GM21381 (cell line): ENCODE results near the gene TRDMT1.
A peak's percentile ranks its signal among the peaks of the same experiment; 100 is the strongest.

ENCODE experiments used
- ATAC-seq: cut with Tn5 transposase; IDR thresholded peaks from one replicate; pipeline ENCODE4 v1.9.1; 2021; ENCODE audit warnings: mild to moderate bottlenecking, moderate library complexity; ENCODE audit not compliant: unreplicated experiment

The TRDMT1 gene

GRCh38 chr10:17231788-17232187 lies 30.3 kb upstream of the TRDMT1 start:
- no peak for ATAC-seq

GRCh38 chr10:17229967-17230682 lies 28.7 kb upstream of the TRDMT1 start:
- peak; percentile 44 for ATAC-seq

- ATAC-seq, result no peak
Observed at GRCh38 chr10:17229717-17229966, 28.2 kb upstream of the TRDMT1 start.

GRCh38 chr10:17229016-17229716 lies 27.7 kb upstream of the TRDMT1 start:
- peak; percentile 23 for ATAC-seq

GRCh38 chr10:17228091-17229015 lies 26.9 kb upstream of the TRDMT1 start, which contains the start of gene VIM:
Gene VIM (plus strand): TSS chr10:17228241. CDS start chr10:17229423, 1,182 bp downstream.
- peak; percentile 31 for ATAC-seq

DNA sequence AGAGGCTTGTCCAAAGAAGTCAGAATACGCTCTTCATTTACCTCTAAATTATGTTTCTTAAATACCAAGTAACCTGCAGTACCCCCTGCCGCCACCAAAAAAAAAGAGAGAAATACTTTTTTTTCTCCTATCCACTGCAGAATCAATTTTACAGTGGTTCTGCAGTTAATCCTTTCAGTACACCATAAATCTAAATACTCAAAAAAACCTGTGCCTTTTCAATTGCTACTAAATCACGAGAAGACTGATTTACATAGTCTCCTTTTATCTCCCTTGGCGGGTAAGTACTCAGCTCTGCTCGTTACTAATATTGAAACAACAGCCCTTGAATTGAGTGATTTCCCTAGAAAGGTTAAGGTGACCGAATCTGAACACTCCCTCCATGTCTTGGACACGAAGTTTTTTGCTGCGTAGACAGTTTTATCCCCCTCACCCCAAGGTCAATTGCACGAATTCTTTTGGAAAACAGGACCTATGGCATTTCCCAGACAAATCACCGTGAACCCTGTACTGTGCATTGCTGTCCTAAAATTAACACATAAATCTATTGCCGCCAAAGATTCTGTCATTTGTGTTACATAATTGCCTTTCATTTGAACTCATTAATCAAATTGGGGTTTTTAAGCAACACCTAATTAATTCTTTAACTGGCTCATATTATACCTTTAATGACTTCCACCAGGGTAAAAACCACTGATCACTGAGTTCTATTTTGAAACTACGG lies 26.1 kb upstream of the TRDMT1 start:
- ATAC-seq, result peak; percentile 16

GRCh38 chr10:17226891-17227303 lies 25.4 kb upstream of the TRDMT1 start:
- no peak for ATAC-seq

DNA sequence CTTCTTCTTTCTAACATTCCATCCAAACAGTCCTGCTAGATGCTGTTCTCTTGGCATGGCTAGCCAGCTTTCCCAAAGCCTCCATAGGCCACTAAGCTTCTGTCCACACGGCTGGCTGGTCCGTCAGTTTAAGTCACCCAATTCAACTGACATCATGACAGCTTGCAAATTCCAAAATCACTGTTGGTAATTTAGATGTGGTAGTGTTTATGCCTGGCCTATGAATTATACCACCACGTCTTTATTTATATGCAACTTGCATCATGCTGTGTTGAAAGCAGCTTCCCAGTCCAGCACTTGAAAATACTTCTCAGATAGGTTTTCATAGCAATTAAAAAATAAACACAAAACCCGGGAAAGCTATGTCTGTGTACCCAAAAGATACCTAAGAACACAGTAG lies 24.3 kb upstream of the TRDMT1 start:
- ATAC-seq, result no peak

DNA sequence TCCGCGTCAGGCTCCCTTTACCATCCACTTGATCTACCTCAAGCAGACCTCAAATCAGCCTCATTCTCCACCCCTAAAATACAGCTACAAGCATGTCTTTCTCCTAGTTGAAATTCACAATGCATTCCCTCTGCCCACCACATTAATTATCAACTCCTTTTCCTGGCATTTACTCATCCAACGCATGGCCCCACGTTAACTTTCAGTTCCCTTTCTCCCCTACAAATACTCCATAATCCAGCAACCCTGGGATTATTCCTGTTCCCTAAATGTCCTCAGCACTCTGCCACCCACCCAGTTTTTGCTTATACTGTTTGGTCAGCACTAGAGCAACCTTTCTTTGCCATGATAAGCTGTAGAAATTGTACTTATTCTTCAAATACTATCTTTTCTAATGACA lies 20.9 kb upstream of the TRDMT1 start:
- no peak for ATAC-seq

- ATAC-seq, result no peak
Observed at GRCh38 chr10:17220652-17221100, 19.2 kb upstream of the TRDMT1 start.

DNA sequence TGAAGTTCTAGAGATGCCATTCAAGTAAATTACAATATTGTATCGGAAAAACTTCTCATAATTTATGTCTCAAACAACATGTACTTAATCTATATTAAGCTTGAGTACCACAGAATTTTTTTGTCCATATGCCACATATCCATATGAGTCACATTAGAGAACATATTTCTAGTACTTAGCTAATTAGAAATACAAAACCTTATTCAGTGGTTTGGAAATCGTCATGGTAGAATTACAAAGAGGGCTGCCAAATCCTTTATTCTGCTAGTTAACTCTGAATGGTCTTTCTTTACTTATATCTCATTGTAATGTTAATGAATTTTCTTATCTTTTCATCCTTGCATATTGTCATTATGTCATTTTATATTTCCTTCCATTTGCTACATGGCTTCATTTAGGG lies 17.6 kb upstream of the TRDMT1 start:
- ATAC-seq, result no peak

DNA sequence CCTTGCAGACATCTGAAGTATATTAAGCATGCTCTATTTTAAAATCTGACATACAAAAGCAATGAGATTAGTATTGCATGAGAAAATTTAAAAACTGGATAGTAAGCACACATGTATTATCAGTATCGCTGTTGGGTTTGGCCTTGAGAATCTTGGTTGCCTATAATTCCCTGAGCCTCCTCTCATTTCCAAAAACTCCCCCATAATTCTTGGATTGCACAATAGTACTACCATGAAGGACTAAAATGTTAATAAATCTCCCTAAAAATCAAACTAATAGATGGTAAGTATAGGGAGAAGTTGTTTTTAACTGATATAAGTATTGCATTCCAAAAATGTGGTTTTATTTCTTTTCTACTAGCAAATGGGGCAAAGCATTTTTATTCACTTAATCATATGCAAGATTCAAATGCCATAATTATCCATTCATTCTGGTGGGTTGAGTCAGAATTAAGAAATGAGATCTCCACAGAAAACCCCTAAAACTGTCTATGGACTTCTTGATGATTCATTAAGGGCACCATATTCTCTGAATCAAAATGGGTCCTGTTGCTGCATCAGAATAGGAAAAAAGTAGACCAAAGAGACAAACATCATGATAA lies 16.3 kb upstream of the TRDMT1 start:
- ATAC-seq, result no peak

GRCh38 chr10:17216901-17217395 lies 15.5 kb upstream of the TRDMT1 start:
- ATAC-seq, result no peak

DNA sequence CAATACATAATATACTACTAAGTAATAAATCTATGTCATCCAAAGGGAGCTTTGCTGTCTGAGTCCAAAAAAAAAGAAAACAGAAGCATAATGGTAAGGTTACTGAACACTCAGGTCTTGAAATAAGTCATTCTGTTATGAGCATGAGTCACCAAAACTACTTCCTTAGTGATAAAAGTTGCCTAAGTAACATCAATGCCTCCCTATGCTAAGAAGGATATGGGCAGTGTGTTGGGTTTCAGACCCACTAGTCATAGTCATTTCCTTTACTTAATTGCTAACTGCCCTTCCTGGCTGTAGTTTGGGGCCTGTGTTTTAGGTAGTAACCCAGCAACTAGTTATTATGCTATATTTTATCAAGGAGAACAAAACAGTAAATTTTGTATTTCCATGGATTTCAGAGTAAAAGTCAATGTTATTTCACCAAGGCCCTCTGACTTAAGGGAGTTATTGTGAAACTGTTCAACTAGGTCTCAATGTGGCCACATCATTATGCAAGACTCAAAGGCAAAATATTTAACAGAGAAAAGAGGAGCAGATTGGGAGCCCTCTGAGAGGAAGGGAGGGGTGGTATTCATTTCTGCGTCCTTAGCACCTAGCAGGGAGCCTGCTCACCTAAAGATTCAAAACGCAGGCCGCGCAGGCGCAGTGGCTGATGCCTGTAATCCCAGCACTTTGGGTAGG lies 14.9 kb upstream of the TRDMT1 start:
- ATAC-seq, result peak; percentile 100

DNA sequence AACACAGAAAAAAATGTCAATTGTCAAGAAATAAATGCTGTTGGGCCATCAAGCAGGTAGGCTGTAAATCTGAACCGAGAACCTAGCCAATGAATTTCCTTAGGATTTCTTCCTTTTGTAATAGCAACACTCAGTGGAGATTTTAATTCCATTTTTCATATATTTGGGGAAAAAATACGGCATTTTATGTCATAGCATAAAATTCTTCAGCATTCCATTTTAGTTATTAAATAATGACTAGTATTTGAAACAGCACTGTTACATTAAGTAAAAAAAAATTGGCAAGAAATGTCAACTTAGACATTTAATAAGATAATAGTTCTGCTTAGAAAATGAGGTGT lies 14.3 kb upstream of the TRDMT1 start:
- no peak for ATAC-seq

- no peak for ATAC-seq
Observed at GRCh38 chr10:17214971-17215781, 13.7 kb upstream of the TRDMT1 start.

DNA sequence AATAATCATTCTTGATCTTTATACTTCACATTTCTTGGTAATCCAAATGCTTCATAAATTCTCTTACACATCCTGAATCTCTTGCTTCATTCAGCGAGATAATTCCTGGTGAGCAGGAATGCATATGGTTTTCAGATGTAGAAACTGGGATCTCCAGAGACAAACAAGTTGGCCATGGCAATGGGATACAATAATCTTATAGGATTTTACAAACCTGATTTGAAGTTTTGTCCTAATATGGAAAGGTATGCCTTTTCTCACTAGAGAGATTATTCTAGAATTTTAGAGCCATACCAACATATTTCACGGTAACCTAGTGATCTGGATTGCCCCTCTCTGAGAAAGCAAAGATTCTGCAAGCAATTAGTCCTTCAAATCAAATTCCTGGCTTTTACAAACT lies 13.1 kb upstream of the TRDMT1 start:
- no peak for ATAC-seq

- no peak for ATAC-seq
Observed at GRCh38 chr10:17213646-17214349, 12.3 kb upstream of the TRDMT1 start.
